Loucy (cell line): ENCODE data around the gene RBFA.

ENCODE experiments used
- H2AFZ ChIP-seq: fragments of 200-600 bp; sonication (generic); 2 replicates; pipeline ENCODE4 v1.6.0; 2016; ENCODE audit warnings: antibody characterized with exemption, mild to moderate bottlenecking, low read length, moderate library complexity
- H3F3A ChIP-seq: fragments of 200-600 bp; 2 replicates; pipeline ENCODE4 v1.6.0; 2016; ENCODE audit warnings: antibody characterized with exemption, low read depth, mild to moderate bottlenecking
- H3K27me3 ChIP-seq: fragments of 200-600 bp; sonication (generic); 2 replicates; pipeline ENCODE4 v1.6.1; 2014; ENCODE audit warnings: low read length, mild to moderate bottlenecking; ENCODE audit not compliant: insufficient read depth, poor library complexity, severe bottlenecking
- H3K36me3 ChIP-seq: fragments of 200-600 bp; sonication (generic); 2 replicates; pipeline ENCODE4 v1.6.1; 2016; ENCODE audit warnings: low read length; ENCODE audit not compliant: insufficient read depth
- H3K4me1 ChIP-seq: fragments of 200-600 bp; sonication (generic); 2 replicates; pipeline ENCODE4 v1.5.1; 2014; ENCODE audit warnings: low read length, mild to moderate bottlenecking; ENCODE audit not compliant: insufficient read depth, poor library complexity, severe bottlenecking
- H3K4me2 ChIP-seq: fragments of 200-600 bp; sonication (generic); 2 replicates; pipeline ENCODE4 v1.6.0; 2014; ENCODE audit warnings: antibody characterized with exemption, low read length, low read depth, mild to moderate bottlenecking; ENCODE audit not compliant: poor library complexity, severe bottlenecking
- H3K4me3 ChIP-seq: fragments of 200-600 bp; sonication (generic); 2 replicates; pipeline ENCODE4 v1.5.1; 2014; ENCODE audit warnings: low read length, mild to moderate bottlenecking, mixed read lengths; ENCODE audit not compliant: poor library complexity, severe bottlenecking
- H3K79me2 ChIP-seq: fragments of 200-600 bp; sonication (generic); 2 replicates; pipeline ENCODE4 v1.6.1; 2014; ENCODE audit warnings: low read length; ENCODE audit not compliant: insufficient read depth
- H3K9ac ChIP-seq: fragments of 200-600 bp; sonication (generic); 2 replicates; pipeline ENCODE4 v1.6.0; 2014; ENCODE audit warnings: mild to moderate bottlenecking, low read depth, low read length, moderate library complexity; ENCODE audit not compliant: poor library complexity, severe bottlenecking
- H3K9me2 ChIP-seq: fragments of 200-600 bp; sonication (generic); replicated peaks from 2 replicates; pipeline ENCODE4 v1.6.1; 2016; ENCODE audit warnings: low read depth, low read length, mixed read lengths
- H3K9me3 ChIP-seq: fragments of 200-600 bp; sonication (generic); 2 replicates; pipeline ENCODE4 v1.6.1; 2014; ENCODE audit warnings: mild to moderate bottlenecking, antibody characterized with exemption, low read length, low read depth; ENCODE audit not compliant: insufficient read depth
- H4K20me1 ChIP-seq: fragments of 200-600 bp; sonication (generic); 2 replicates; pipeline ENCODE4 v1.6.0; 2014; ENCODE audit warnings: antibody characterized with exemption, low read length, mild to moderate bottlenecking; ENCODE audit not compliant: insufficient read depth, poor library complexity, severe bottlenecking
- EZH2phosphoT487 ChIP-seq: fragments of 200-600 bp; IDR thresholded peaks from 2 replicates; pipeline ENCODE4 v1.6.1; 2018; ENCODE audit warnings: antibody characterized with exemption, mild to moderate bottlenecking, moderate library complexity, borderline replicate concordance
- TF ChIP-seq, protein P1 (sequence below): fragments of 200-600 bp; sonication (generic); conservative IDR thresholded peaks from 2 replicates; pipeline ENCODE4 v1.5.1; 2014; ENCODE audit warnings: mild to moderate bottlenecking, antibody characterized with exemption, low read length

The RBFA gene

DNA sequence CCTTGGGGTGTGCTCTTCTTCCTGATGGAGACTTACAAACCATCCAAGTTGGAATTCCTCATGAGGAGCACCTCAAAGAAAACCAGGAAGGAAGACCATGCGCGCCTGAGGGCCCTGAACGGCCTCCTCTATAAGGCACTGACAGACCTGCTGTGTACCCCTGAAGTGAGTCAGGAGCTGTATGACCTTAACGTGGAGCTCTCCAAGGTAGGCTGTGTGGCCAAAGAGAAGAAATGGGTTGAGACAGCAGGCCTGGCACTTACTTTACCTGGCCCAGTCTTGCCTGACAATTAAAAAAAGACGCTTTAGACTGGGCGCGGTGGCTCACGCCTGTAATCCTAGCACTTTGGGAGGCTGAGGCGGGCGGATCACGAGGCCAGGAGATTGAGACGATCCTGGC, 3.1 kb downstream of the RBFA start:
- Histone ChIP-seq H3K4me1 (peaks cover 32% of the 10 kb centered on the region), H2AFZ (no peak overlapping the region), H3K9me3 (no peaks in the 10 kb centered on the region), H3K36me3 (peaks cover 5% of the 10 kb centered on the region; the same call in 1 of the 2 replicates), H3K9ac (peak overlapping the region; percentile 94), H3F3A (0 out of 2 replicates have a peak, but pooled peaks cover 4% of the 10 kb centered on the region), H3K4me3 (no peak overlapping the region), H4K20me1 (peaks cover 9% of the 10 kb centered on the region), H3K79me2 (peaks cover 30% of the 10 kb centered on the region), H3K4me2 (peak overlapping the region; percentile 94), H3K27me3 (no peaks in the 10 kb centered on the region), H3K9me2 (no peaks in the 10 kb centered on the region)
- TF ChIP-seq EZH2phosphoT487: no peak
- TF ChIP-seq, protein P1, sequence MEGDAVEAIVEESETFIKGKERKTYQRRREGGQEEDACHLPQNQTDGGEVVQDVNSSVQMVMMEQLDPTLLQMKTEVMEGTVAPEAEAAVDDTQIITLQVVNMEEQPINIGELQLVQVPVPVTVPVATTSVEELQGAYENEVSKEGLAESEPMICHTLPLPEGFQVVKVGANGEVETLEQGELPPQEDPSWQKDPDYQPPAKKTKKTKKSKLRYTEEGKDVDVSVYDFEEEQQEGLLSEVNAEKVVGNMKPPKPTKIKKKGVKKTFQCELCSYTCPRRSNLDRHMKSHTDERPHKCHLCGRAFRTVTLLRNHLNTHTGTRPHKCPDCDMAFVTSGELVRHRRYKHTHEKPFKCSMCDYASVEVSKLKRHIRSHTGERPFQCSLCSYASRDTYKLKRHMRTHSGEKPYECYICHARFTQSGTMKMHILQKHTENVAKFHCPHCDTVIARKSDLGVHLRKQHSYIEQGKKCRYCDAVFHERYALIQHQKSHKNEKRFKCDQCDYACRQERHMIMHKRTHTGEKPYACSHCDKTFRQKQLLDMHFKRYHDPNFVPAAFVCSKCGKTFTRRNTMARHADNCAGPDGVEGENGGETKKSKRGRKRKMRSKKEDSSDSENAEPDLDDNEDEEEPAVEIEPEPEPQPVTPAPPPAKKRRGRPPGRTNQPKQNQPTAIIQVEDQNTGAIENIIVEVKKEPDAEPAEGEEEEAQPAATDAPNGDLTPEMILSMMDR: no peak

DNA sequence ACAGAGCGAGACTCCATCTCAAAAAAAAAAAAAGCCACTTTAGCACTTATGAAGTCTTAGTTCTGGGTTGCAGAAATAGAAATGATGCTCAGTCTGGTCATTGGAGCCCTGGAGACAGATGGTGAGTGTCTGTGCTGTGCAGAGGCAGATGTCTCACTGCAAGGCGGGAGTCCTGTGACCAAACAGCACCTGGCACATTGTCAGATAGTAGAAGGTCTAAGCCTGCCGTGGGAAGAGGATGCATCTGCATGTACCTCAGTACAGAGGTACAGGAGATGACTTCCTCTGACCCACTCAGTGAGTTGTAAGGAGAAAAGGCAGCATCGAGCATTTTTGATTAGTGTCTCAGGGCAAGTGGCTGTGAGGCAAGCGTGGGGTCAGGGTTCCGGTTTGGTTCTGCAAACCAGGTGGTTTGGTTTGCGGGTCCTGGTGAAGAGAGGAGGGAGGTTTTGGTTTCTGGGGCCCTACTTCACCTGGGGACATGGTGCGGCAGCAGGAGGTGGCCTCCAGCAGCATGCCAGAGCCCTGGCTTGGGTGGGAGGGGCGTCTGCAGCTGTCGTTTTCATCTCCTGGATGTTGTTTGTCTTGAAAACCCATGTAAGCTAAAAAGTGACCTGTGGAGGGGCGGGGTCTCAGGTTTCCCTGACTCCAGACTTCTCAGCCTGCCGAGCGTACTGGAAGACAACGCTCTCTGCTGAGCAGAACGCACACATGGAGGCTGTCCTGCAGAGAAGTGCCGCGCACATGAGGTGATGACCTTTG, 3.8 kb downstream of the RBFA start:
- Histone ChIP-seq H3K9ac (no peak overlapping the region), H3K4me1 (peaks cover 28% of the 10 kb centered on the region), H3K9me2 (no peaks in the 10 kb centered on the region), H3K27me3 (no peaks in the 10 kb centered on the region), H3K9me3 (no peaks in the 10 kb centered on the region), H3K4me2 (no peak overlapping the region), H4K20me1 (peaks cover 9% of the 10 kb centered on the region), H2AFZ (no peak overlapping the region), H3K4me3 (no peak overlapping the region), H3F3A (0 out of 2 replicates have a peak, but pooled peaks cover 4% of the 10 kb centered on the region), H3K36me3 (peaks cover 5% of the 10 kb centered on the region; the same call in 1 of the 2 replicates), H3K79me2 (peaks cover 30% of the 10 kb centered on the region)
- TF ChIP-seq EZH2phosphoT487: no peak
- TF ChIP-seq, protein P1: no peak

DNA sequence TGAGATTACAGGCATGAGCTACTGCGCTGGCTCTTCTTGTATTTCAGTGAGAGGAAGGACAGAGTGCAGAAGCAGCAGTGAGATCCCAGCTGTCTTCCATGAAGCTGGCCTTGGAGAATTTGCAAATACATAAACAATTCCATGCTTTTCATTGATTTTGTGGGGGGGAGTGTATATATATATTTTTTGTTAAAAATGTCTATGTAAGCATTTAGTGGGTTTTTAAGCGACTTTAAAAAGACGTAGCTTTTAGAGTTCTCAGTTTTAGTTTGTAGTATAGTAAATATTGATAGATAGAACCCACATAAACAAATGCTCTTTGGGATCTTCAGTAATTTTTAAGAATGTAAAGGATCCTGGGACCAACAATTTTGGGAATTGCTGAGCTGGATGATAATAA, 6.3 kb downstream of the RBFA start:
- Histone ChIP-seq H4K20me1 (peaks cover 9% of the 10 kb centered on the region), H3K79me2 (peaks cover 19% of the 10 kb centered on the region), H3F3A (0 out of 2 replicates have a peak, but pooled peaks cover 4% of the 10 kb centered on the region), H3K9ac (no peak overlapping the region), H3K9me2 (no peaks in the 10 kb centered on the region), H3K27me3 (no peaks in the 10 kb centered on the region), H3K4me3 (no peak overlapping the region), H3K4me1 (peaks cover 23% of the 10 kb centered on the region), H2AFZ (no peak overlapping the region), H3K9me3 (no peaks in the 10 kb centered on the region), H3K36me3 (peaks cover 11% of the 10 kb centered on the region; the same call in 1 of the 2 replicates), H3K4me2 (peak overlapping the region; percentile 4)
- no peak for TF ChIP-seq EZH2phosphoT487
- TF ChIP-seq, protein P1: no peak
